Stomach (tissue), 9 donors: ENCODE measurements around the gene SPTSSB. TPM values are rescaled to one million over a fixed set of nuclear protein-coding genes. Genes with fewer than 3 reads are reported as not detected.

Experiments used
- DNase-seq, 2 donors: peaks; one replicate each; pipeline versions ENCODE4 v3.0.0 to v3.0.0-alpha.2; 2013 to 2019
- H3K27ac ChIP-seq, 5 donors: fragments of 200-600 bp in 4 of 5; sonication (generic) in 4 of 5; one replicate each; pipeline ENCODE4 v1.5.1; 2013 to 2019; ENCODE audit warnings: mild to moderate bottlenecking in 1 of 5, moderate library complexity in 1 of 5
- H3K27me3 ChIP-seq, 3 donors: fragments of 200-600 bp; sonication (generic); one replicate each; pipeline ENCODE4 v1.5.1; 2017 to 2019; ENCODE audit warnings: mixed run types in 1 of 3
- H3K36me3 ChIP-seq, 4 donors: fragments of 200-600 bp; sonication (generic); 1 replicate in 3 of 4; 2 replicates in 1 of 4; pipeline ENCODE4 v1.5.1; 2016 to 2019
- H3K4me1 ChIP-seq, 4 donors: fragments of 200-600 bp; sonication (generic); one replicate each; pipeline ENCODE4 v1.5.1; 2016 to 2019
- H3K4me3 ChIP-seq, 4 donors: fragments of 200-600 bp; sonication (generic) in 3 of 4; one replicate each; pipeline ENCODE4 v1.5.1; 2016 to 2019; ENCODE audit warnings: mild to moderate bottlenecking in 1 of 4
- H3K9me3 ChIP-seq, 4 donors: fragments of 200-600 bp; sonication (generic); one replicate each; pipeline ENCODE4 v1.5.1; 2016 to 2019
- EP300 ChIP-seq: sonication (generic); formaldehyde crosslinking; IDR thresholded peaks from one replicate; pipeline ENCODE4 v1.6.1; 2017; ENCODE audit warnings: antibody characterized with exemption
- POLR2A ChIP-seq, 4 donors: fragments of 450-650 bp; IDR thresholded peaks; one replicate each; pipeline ENCODE4 v1.6.1; 2016; ENCODE audit warnings: antibody characterized with exemption in 4 of 4, control low read depth in 2 of 4, mild to moderate bottlenecking in 1 of 4, moderate library complexity in 1 of 4
- POLR2AphosphoS5 ChIP-seq, 3 donors: sonication (generic); formaldehyde crosslinking; IDR thresholded peaks; one replicate each; pipeline ENCODE4 v1.6.1; 2016; ENCODE audit warnings: antibody characterized with exemption in 3 of 3
- WGBS, 5 donors: extraction: QIAGEN DNeasy Blood & Tissue Kit in 3 of 5; methylation state at CpG; one replicate each; pipeline versions ENCODE4 v1.1.5 to v1.1.7; 2013 to 2018; 5-methylcytosine and 5-hydroxymethylcytosine counted together
- intact Hi-C: fragments of 100-400 bp; cut with DNase I; formaldehyde crosslinking; loops from one replicate; pipeline ENCODE4 v1.15.1; 2023; ENCODE audit warnings: low total_unique reads
- polyA plus RNA-seq, 3 donors: library from polyadenylated mRNA; stranded (reverse); fragments of 200-250 nt; gene quantifications; one replicate each; pipeline ENCODE4 v1.2.3, GENCODE V29; 2013
- total RNA-seq, 5 donors: library from RNA; depleted of rRNA; stranded (reverse); fragments of >200 nt; gene quantifications; one replicate each; pipeline versions ENCODE4 v1.1.0 to v1.2.3, GENCODE V29; 2014 to 2016
- TF ChIP-seq, protein P1 (sequence below), 7 experiments: fragments of 450-650 bp in 4 of 7; fragments of 200-600 bp in 3 of 7; sonication (generic) in 3 of 7; IDR thresholded peaks; one replicate each; pipeline ENCODE4 v1.5.1; 2016 to 2019; ENCODE audit warnings: antibody characterized with exemption in 7 of 7, control low read depth in 2 of 7, mild to moderate bottlenecking in 1 of 7
- donor health status: healthy with polysubstance abuse.
- donor health status: Bipolar disorder and iron deficiency.
- donor health status: healthy.

The SPTSSB gene
- total and polyA plus RNA-seq, 8 donors = 0.29 to 86.3 (median 12.1) TPM

DNA sequence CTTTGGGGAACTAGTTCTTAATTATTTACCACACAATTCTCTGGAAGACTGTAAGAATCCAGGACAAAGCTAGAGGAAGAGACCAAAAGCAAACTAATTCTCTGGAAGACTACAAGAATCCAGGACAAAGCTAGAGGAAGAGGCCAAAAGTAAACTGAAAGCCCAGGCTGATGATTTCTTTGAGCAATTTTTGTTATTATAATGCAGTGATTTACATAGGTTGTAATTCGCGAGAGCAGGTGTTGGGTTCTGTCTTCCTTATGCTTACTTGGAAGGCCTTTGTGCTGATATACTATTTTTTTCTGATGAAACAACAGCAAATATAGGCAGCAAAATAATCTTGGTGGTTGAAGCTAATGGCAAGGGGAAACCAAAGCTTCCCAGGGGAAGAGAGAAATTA, 5.2 kb downstream of the SPTSSB start:
- Histone ChIP-seq H3K36me3 (no peaks in the 10 kb centered on the region), H3K9me3 (no peaks in the 10 kb centered on the region), H3K4me3 (no peak overlapping the region), H3K4me1 (peaks cover 0 to 2% (median under 1%) of the 10 kb centered on the region in 4 donors), H3K27me3 (peaks cover 0 to 2% (median 0%) of the 10 kb centered on the region in 3 donors), H3K27ac (no peak overlapping the region)
- TF ChIP-seq, protein P1, sequence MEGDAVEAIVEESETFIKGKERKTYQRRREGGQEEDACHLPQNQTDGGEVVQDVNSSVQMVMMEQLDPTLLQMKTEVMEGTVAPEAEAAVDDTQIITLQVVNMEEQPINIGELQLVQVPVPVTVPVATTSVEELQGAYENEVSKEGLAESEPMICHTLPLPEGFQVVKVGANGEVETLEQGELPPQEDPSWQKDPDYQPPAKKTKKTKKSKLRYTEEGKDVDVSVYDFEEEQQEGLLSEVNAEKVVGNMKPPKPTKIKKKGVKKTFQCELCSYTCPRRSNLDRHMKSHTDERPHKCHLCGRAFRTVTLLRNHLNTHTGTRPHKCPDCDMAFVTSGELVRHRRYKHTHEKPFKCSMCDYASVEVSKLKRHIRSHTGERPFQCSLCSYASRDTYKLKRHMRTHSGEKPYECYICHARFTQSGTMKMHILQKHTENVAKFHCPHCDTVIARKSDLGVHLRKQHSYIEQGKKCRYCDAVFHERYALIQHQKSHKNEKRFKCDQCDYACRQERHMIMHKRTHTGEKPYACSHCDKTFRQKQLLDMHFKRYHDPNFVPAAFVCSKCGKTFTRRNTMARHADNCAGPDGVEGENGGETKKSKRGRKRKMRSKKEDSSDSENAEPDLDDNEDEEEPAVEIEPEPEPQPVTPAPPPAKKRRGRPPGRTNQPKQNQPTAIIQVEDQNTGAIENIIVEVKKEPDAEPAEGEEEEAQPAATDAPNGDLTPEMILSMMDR (IDR thresholded peaks at IDR 0.05) = no peak
- TF ChIP-seq POLR2AphosphoS5 (IDR thresholded peaks at IDR 0.05) (no peak), POLR2A (IDR thresholded peaks at IDR 0.05) (no peak), EP300 (no peak)
- intact Hi-C loops = no loop called here
- DNase-seq = no peak
- WGBS, 5 donors = 83 to 95% (median 88%) methylated on average over 2 of the region's 2 CpGs

DNA sequence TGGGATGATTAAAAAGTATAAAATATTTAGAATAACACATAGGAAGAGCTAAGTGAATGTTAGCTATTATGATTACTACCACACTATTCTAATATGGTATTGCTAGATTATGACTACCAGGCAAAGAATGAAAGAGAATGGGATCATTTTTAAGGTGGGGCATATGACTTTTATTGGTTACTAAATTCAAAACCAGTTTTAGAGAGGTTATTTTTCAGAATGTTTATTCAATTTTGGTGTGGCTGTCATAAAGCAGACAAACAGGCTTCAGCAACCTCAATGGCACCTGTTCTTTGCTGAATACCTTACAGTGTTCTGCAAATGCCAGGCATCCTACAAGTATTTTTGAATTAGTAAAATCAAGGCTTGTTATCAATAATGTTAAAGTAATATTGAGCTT, 12.8 kb downstream of the SPTSSB start:
- H3K4me3 ChIP-seq = no peak overlapping the region
- H3K27ac ChIP-seq = no peak overlapping the region
- H3K4me1 ChIP-seq = no peaks in the 10 kb centered on the region
- H3K9me3 ChIP-seq = no peaks in the 10 kb centered on the region
- H3K27me3 ChIP-seq = no peaks in the 10 kb centered on the region
- intact Hi-C loops = no loop called here
- DNase-seq = no peak
- no peaks in the 10 kb centered on the region for H3K36me3 ChIP-seq
- TF ChIP-seq, protein P1 (IDR thresholded peaks at IDR 0.05) = no peak
- TF ChIP-seq POLR2AphosphoS5 (IDR thresholded peaks at IDR 0.05) = no peak
- TF ChIP-seq EP300 = no peak
- no peak for TF ChIP-seq POLR2A (IDR thresholded peaks at IDR 0.05)

DNA sequence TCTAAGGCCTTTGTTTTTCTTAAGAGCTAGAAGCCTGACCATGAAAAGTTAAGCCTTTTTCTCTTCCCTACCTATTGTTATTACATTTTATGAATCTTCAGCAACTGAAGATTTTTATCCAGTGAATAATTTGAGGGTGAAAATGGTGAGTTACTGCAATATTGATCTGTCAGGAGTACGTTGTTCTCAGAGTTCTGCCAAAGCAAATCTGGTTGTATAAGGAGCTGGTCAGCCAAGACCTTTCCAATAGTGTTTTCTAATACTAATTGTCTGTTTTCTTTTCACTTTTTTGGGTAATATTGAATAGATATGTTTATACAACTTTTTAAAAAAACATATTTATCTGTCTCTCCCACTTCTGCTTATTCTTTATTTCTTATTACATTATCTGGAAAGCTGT, 15.0 kb downstream of the SPTSSB start:
- TF ChIP-seq, protein P1 (IDR thresholded peaks at IDR 0.05) = no peak
- TF ChIP-seq EP300 (no peak), POLR2A (IDR thresholded peaks at IDR 0.05) (no peak), POLR2AphosphoS5 (IDR thresholded peaks at IDR 0.05) (no peak)
- Histone ChIP-seq H3K27ac (no peak overlapping the region), H3K36me3 (no peaks in the 10 kb centered on the region), H3K4me1 (no peaks in the 10 kb centered on the region), H3K4me3 (no peak overlapping the region), H3K9me3 (no peaks in the 10 kb centered on the region), H3K27me3 (no peaks in the 10 kb centered on the region)
- DNase-seq = no peak
- WGBS, 5 donors = 81 to 94% (median 87%) methylated on average over 1 of the region's 1 CpG
- intact Hi-C loops = no loop called here

DNA sequence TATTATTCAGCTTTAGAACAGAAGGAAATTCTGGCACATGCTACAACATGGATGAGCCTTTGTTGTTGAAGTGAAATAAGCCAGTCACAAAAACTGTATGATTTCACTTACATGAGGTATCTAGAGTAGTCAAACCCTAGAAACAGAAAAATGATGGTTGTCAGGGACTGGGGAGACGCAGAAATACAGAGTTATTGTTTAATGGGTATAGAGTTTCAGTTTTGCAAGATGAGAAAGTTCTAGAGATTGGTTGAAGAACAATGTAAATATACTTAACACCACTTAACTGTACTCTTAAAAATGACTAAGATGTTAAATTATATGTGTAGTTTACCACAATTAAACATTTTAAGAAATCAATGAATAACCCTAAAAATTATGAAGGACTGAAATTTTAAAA, 15.8 kb downstream of the SPTSSB start:
- no peak for DNase-seq
- Histone ChIP-seq H3K36me3 (no peaks in the 10 kb centered on the region), H3K27ac (no peak overlapping the region), H3K27me3 (no peaks in the 10 kb centered on the region), H3K4me1 (no peaks in the 10 kb centered on the region), H3K9me3 (no peaks in the 10 kb centered on the region), H3K4me3 (no peak overlapping the region)
- WGBS, 5 donors = 74 to 94% (median 85%) methylated on average over 1 of the region's 1 CpG
- TF ChIP-seq, protein P1 (IDR thresholded peaks at IDR 0.05) = no peak
- no peak for TF ChIP-seq POLR2AphosphoS5 (IDR thresholded peaks at IDR 0.05)
- TF ChIP-seq EP300 = no peak
- no peak for TF ChIP-seq POLR2A (IDR thresholded peaks at IDR 0.05)
- intact Hi-C loops = no loop called here
